NCI-H1436 (cell line): ENCODE results near the gene PDE4D.
A peak's percentile ranks its signal among the peaks of the same experiment; 100 is the strongest.
"Not testable (repeated sequence)": the region's sequence is repeated elsewhere in the genome, so short reads cannot be mapped to it uniquely, and the experiment has no call there.

ENCODE experiments used
- DNase-seq: peaks from one replicate; lab custom pipeline; 2025; lab: John Stamatoyannopoulos, UW

The PDE4D gene

GRCh38 chr5:59608745-59609144 is 284.8 kb downstream of the PDE4D start:
- DNase-seq = no peak

DNA sequence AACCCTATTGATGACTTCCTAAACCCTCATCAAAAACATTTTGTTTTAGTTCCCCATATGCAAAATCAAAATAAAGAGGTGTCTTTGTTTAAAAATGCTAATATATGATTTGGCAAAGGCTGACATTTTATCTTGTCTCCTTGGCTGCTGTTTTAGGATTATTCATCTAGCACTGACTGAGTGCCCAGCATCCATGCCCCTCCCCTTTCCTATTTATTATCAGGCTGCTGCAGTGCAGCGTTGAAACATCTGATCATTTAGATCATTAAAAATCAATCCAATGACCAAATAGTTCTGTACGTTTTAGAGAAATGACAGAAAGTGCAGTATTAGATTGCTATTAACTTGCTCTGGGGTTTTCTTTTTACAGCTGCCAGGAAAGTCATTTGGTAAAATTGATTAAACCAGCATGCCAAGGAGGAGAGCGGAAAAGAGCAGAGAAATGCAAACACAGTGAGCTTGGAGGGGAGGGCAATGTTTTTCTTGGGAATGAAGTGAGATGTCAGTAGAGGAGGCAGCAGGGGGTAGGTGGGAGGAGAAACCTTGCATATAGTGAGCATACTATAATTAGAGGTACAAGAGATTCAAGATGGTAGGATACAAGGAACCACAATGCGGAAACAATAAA is 286.3 kb downstream of the PDE4D start:
- no peak for DNase-seq

DNA sequence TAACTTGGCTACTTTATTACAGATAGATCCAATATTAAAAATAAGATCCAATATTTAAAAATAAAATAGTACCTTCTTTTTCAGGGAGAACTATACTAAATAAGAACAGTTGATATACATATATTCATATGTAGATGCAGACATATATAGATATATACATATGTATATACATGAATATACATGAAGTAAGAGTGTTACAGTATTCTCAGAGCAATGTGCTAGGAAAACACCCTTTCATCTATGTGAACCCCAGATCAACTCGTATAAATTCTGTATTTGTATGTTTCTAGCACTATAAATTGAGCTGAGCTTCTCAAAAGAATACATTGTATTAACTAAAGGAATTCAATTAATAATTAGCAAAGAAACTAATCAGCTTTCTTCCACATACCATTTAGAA is 287.6 kb downstream of the PDE4D start:
- no peak for DNase-seq

GRCh38 chr5:59604111-59604510 is 289.4 kb downstream of the PDE4D start:
- DNase-seq = no peak

- DNase-seq = no peak
Observed at GRCh38 chr5:59600998-59601397, 292.5 kb downstream of the PDE4D start.

DNA sequence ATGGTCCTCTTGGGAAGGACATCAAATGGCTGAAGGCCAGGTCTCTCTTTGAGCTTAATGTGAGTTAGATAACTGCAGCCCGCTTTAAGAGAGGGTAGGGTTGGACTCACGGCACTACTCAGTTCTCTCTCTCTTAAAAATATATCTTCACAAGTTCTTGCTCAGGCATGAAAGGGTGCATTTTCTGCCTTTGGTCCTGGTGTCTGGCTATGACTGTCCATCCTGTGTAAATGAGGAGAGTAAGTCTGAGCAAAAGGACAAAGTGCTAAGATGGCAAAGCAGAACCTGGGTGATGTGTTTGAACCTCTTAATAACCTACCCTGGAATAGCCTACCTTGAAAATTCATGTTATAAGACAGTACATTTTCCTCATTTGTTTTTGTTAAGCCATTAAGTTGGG is 293.4 kb downstream of the PDE4D start:
- no peak for DNase-seq

GRCh38 chr5:59599729-59600128 is 293.8 kb downstream of the PDE4D start:
- DNase-seq = no peak

DNA sequence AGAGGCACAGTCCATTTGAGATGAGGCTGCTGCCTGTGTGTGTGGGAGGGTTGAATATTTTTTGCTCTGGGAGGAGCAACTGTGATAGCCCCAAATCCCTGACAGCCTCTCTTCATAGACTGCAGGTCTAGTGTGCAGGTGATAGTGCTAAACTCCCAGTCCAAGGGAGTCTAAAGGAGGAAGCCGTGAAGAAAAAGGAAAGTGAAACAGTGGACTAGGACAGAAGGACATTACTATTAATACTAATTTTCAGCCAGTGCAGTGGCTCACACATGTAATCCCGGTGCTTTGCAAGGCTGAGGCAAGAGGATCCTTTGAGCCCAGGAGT is 295.0 kb downstream of the PDE4D start:
- DNase-seq = no peak

- DNase-seq = no peak
Observed at GRCh38 chr5:59597690-59598546, 295.6 kb downstream of the PDE4D start.

DNA sequence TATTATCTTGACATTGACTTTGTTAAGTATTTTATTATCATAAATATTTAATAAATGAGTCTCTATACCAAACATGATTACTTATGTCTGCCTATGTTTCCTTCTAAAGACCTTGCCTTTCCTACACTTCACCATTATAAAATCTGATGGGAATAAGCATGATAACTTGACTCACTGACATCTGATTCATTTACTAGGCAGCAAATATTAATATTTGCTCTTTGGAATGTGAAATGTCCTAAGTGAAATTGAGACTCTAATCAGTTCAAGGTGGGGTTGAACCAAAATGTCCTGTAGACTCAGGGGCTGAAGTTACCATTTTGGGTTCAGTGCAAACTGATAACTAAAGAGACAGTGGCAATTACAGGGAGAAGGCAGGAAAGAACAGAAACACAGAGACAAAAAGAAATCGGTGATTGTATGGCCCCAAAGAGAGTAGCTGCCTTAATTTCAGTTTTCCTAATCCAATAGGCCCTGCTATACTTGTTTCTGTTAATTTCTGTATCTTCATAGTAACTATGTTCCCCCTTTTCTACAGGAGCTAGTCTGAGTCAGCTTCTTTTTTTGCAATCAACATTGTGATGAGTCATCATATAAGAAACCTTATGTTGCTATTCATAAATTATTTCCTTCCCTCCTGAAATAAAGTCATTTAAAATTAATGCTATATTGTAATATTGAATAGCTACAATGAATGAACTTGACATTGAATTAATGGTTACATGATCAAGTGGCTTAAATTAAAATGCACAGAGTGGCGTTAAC is 296.8 kb downstream of the PDE4D start:
- DNase-seq = no peak

DNA sequence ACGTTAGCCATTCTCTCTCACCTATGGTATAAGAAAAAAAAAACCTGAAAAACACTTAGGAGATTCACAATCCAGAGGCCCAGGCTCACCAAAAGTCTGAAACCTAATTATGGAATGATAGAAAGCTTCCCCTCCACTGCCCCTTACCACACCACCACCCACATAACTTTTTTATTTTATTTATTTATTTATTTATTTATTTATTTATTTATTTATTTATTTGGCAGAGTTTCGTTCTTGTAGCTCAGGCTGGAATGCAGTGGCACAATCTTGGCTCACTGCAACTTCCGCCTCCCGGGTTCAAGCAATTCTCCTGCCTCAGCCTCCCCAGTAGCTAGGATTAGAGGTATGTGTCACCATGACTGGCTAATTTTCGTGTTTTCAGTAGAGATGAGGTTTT is 299.4 kb downstream of the PDE4D start:
- not testable (repeated sequence) for DNase-seq

- no peak for DNase-seq
Observed at GRCh38 chr5:59593439-59594007, 300.0 kb downstream of the PDE4D start.

DNA sequence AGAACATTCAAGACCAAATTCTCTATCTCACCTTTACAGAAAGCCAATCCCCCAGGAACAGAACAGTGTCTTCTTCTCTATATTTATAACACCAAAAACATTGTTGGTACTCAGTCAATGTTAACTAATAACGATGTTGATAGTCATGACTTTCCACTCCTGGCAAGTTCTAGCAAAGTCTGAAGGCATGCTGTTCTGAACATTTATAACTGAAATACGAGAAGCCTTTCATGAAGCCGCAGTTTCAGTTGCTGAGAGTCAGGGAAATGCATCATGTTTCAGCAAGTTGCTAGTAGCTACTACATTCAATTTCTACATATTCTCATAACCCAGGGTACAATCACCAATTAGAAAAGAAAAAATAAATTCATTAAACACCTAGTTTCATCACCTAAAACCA is 301.4 kb downstream of the PDE4D start:
- no peak for DNase-seq

DNA sequence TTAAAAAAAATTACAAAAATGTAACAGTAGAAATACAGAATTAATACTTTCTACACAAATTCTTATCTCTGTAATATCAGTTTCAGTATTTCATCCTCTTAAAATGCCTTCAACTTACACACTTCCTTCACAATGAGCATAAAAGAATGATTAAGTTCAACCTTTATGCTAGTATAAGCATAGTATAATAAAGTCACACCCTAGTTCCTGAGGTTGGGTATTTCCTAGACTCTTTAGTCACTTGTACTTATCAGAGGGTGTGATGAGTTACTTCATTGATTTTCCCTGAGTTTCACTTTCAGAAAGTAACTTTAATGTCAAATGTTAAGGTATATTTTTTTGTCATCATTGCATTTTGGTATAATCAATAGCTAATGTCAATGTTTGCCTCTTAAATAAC is 302.4 kb downstream of the PDE4D start:
- no peak for DNase-seq

DNA sequence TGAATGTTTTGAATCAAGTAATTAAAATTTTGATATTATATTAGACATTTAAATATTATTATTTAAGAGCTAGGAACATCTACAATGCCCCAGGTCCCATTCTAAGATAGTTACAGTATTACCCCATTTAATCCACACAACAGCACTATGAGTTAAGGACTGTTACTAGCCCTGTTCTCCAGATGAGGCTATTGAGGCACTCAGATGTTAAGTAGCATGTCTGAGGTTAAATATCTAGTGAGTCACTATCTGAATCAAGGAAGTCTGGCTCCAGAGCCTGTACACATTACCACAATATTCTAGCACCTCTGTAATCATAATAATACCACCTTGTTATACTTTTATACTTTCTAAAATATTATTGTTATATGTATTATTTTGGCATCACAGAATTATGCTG is 304.6 kb downstream of the PDE4D start:
- DNase-seq = no peak

- DNase-seq = peak; percentile 71
Observed at GRCh38 chr5:59587489-59588337, 305.8 kb downstream of the PDE4D start.

GRCh38 chr5:59586841-59587240 is 306.7 kb downstream of the PDE4D start:
- no peak for DNase-seq

GRCh38 chr5:59584858-59585846 is 308.4 kb downstream of the PDE4D start:
- no peak for DNase-seq

- peak; percentile 19 for DNase-seq
Observed at GRCh38 chr5:59583810-59584562, 309.5 kb downstream of the PDE4D start.
